ENCODE results near the gene RGS16.
"Not testable (repeated sequence)": the region's sequence is repeated elsewhere in the genome, so short reads cannot be mapped to it uniquely, and the experiment has no call there.

Gene RGS16

GRCh38 chr1:182635871-182636270 lies 31.7 kb upstream of the RGS16 start:
- TF ChIP-seq CTCF (IDR thresholded peaks at IDR 0.05), result no peak
- Histone ChIP-seq H3K4me3 (no peak overlapping the region), H3K27ac (no peak overlapping the region)
- DNase-seq (ENCODE audit: low spot score), result no peak

GRCh38 chr1:182634306-182635072 lies 30.3 kb upstream of the RGS16 start:
- Histone ChIP-seq H3K27ac (no peak overlapping the region), H3K4me3 (no peak overlapping the region)
- TF ChIP-seq CTCF (IDR thresholded peaks at IDR 0.05), result no peak
- no peak for DNase-seq (ENCODE audit: low spot score)

- no peak overlapping the region for H3K27ac ChIP-seq
- TF ChIP-seq CTCF (IDR thresholded peaks at IDR 0.05), result no peak
- H3K4me3 ChIP-seq, result no peak overlapping the region
- DNase-seq (ENCODE audit: low spot score), result no peak
These were observed 29.6 kb upstream of the RGS16 start for GRCh38 chr1:182633657-182634281.

- TF ChIP-seq CTCF (IDR thresholded peaks at IDR 0.05), result no peak
- no peak for DNase-seq (ENCODE audit: low spot score)
- H3K4me3 ChIP-seq, result no peak overlapping the region
- no peak overlapping the region for H3K27ac ChIP-seq
These were observed 28.8 kb upstream of the RGS16 start for GRCh38 chr1:182633031-182633430.

GRCh38 chr1:182632441-182632857 lies 28.3 kb upstream of the RGS16 start:
- not testable (repeated sequence) for DNase-seq (ENCODE audit: low spot score); H3K4me3 ChIP-seq; H3K27ac ChIP-seq

GRCh38 chr1:182631954-182632353 lies 27.8 kb upstream of the RGS16 start:
- no peak for TF ChIP-seq CTCF (IDR thresholded peaks at IDR 0.05)
- Histone ChIP-seq H3K27ac (no peak overlapping the region), H3K4me3 (no peak overlapping the region)
- no peak for DNase-seq (ENCODE audit: low spot score)

GRCh38 chr1:182631053-182631677 lies 27.0 kb upstream of the RGS16 start:
- Histone ChIP-seq H3K4me3 (no peak overlapping the region), H3K27ac (no peak overlapping the region)
- no peak for DNase-seq (ENCODE audit: low spot score)
- TF ChIP-seq CTCF (IDR thresholded peaks at IDR 0.05), result no peak
